ENCODE measurements around the gene TTC16. TPM values are rescaled to one million over a fixed set of nuclear protein-coding genes. Genes with fewer than 3 reads are reported as not detected.
A peak's percentile ranks its signal among the peaks of the same experiment; 100 is the strongest.

TTC16 gene
- total RNA-seq, 1 donor from 2014 or later: not detected

DNA sequence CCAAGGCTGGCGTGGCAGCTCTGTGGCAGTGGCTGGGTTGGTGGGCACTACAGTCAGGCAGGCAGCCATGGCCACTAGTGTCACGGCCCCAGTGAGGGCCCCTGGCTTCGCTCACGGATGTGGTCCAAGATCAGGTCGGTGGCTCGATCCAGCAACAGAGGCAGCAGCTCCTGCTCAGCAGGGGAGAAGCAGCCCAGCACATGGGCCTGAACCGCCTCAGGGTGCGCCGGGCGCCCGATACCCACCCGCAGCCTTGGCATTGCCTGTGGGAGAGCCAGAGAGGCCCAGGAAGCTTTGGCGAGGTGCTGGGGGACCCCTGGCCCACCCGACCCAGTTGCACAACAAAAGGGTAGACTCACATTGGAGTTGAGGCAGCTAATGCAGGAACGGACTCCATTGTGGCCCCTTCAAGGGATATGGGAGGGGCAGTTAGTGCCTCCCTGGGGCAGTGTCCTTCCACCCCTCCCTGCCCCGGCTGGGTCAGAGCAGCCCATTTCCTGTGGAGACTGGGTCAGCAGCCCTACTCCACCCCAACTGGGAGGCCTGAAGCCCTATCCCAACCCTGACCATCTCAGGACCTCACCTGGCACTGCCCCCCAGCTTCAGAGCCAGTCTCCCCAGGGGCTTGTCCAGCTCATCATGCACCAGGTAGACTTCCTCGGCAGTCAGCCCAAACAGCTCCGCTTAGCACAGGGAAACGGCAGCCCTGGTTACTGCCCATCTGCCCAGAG, 1.7 kb upstream of the TTC16 start:
- H3K27ac ChIP-seq: no peak overlapping the region
- no peaks in the 10 kb centered on the region for H3K36me3 ChIP-seq
- peak overlapping the region; percentile 97 for H3K4me2 ChIP-seq
- Mint-ChIP-seq H3K9me3 (no peaks in the 10 kb centered on the region), H3K36me3 (no peaks in the 10 kb centered on the region), H3K4me1 (peaks cover 22% of the 10 kb centered on the region), H3K27ac (no peak overlapping the region), H3K27me3 (ENCODE audit: insufficient read depth, low read depth) (peaks cover 8% of the 10 kb centered on the region), H3K4me3 (peak overlapping the region; percentile 83)
- peaks cover 15% of the 10 kb centered on the region for H3K27me3 ChIP-seq
- H3K79me2 ChIP-seq (ENCODE audit: low read depth): no peaks in the 10 kb centered on the region
- no peak for TF ChIP-seq EZH2phosphoT487 (IDR thresholded peaks at IDR 0.05)
- TF ChIP-seq, protein P1, sequence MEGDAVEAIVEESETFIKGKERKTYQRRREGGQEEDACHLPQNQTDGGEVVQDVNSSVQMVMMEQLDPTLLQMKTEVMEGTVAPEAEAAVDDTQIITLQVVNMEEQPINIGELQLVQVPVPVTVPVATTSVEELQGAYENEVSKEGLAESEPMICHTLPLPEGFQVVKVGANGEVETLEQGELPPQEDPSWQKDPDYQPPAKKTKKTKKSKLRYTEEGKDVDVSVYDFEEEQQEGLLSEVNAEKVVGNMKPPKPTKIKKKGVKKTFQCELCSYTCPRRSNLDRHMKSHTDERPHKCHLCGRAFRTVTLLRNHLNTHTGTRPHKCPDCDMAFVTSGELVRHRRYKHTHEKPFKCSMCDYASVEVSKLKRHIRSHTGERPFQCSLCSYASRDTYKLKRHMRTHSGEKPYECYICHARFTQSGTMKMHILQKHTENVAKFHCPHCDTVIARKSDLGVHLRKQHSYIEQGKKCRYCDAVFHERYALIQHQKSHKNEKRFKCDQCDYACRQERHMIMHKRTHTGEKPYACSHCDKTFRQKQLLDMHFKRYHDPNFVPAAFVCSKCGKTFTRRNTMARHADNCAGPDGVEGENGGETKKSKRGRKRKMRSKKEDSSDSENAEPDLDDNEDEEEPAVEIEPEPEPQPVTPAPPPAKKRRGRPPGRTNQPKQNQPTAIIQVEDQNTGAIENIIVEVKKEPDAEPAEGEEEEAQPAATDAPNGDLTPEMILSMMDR (IDR thresholded peaks at IDR 0.05): no peak
- TF ChIP-seq EZH2 (IDR thresholded peaks at IDR 0.05): no peak
- no peak for DNase-seq (ENCODE audit: low spot score)
- H3F3A ChIP-seq (ENCODE audit: low read depth): no peaks in the 10 kb centered on the region
- no peaks in the 10 kb centered on the region for H3K9me3 ChIP-seq (ENCODE audit: low read depth)
- H3K4me1 ChIP-seq: peaks cover 9% of the 10 kb centered on the region
- no peaks in the 10 kb centered on the region for H4K20me1 ChIP-seq (ENCODE audit: low read depth)
- H3K4me3 ChIP-seq: peak overlapping the region; percentile 64
- H2AFZ ChIP-seq (replicated peaks): no peak overlapping the region
- no peak overlapping the region for H3K9ac ChIP-seq

DNA sequence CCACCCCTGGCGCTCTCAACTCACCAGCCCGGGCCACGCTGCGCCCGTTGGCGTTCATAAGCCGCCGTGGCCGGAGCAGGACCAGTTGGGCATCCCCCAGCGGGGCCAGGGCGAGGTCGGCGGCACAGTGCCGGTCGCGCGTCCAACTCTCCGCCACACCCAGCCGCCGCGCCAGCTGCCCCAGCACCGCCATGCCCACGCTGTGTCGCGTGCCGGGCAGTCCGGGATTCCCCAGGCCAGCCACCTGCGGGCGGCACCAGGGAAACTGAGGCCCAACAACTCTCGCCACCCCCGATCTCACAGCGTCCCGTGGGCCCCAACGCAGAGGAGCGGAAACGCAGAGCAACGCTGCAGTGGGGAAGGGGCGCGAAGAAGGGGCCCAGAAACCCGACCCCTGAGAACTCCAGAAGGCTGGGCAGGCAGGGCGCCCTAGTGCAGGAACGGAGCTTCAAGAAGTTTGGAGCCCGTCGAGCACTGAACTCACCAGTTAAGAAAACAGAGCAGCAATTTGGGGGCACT, 869 bp upstream of the TTC16 start:
- no peaks in the 10 kb centered on the region for H3F3A ChIP-seq (ENCODE audit: low read depth)
- H3K9me3 ChIP-seq (ENCODE audit: low read depth): no peaks in the 10 kb centered on the region
- H3K36me3 Mint-ChIP-seq: no peaks in the 10 kb centered on the region
- no peak overlapping the region for H3K27ac Mint-ChIP-seq
- H3K27me3 ChIP-seq: peaks cover 15% of the 10 kb centered on the region
- H3K9ac ChIP-seq: no peak overlapping the region
- peak; percentile 65 for DNase-seq (ENCODE audit: low spot score)
- no peak overlapping the region for H3K27ac ChIP-seq
- no peaks in the 10 kb centered on the region for H3K9me3 Mint-ChIP-seq
- H4K20me1 ChIP-seq (ENCODE audit: low read depth): no peaks in the 10 kb centered on the region
- peaks cover 22% of the 10 kb centered on the region for H3K4me1 Mint-ChIP-seq
- H2AFZ ChIP-seq (replicated peaks): peak overlapping the region; percentile 58
- H3K27me3 Mint-ChIP-seq (ENCODE audit: insufficient read depth, low read depth): peaks cover 8% of the 10 kb centered on the region
- peak overlapping the region; percentile 64 for H3K4me3 ChIP-seq
- H3K79me2 ChIP-seq (ENCODE audit: low read depth): no peaks in the 10 kb centered on the region
- peak overlapping the region; percentile 97 for H3K4me2 ChIP-seq
- H3K36me3 ChIP-seq: no peaks in the 10 kb centered on the region
- TF ChIP-seq, protein P1 (IDR thresholded peaks at IDR 0.05): no peak
- no peak for TF ChIP-seq EZH2phosphoT487 (IDR thresholded peaks at IDR 0.05)
- H3K4me3 Mint-ChIP-seq: peak overlapping the region; percentile 99
- H3K4me1 ChIP-seq: peaks cover 9% of the 10 kb centered on the region

DNA sequence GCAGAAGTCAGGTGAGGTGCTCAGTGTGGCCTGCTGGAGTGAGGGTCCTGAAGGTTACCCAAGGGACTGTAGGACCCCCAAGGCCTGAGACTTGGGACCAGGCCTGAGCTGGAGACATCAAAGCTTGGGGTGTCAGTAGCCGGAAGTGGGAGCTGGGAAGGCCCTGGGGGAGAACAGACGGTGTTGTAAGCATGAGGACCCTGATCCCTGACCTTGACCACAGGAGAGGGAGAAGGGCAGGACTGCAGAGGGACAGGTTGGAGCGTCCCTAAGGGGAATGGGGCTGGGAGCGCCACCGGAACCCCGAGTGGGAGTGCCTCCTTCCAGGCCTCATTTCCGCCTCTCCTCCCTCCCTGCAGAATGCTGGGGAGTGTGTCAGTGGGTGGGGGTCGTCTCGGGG, 533 bp downstream of the TTC16 start:
- Histone ChIP-seq H3K4me3 (no peak overlapping the region), H3K9me3 (ENCODE audit: low read depth) (no peaks in the 10 kb centered on the region), H3K27me3 (peaks cover 15% of the 10 kb centered on the region), H4K20me1 (ENCODE audit: low read depth) (no peaks in the 10 kb centered on the region), H2AFZ (replicated peaks) (no peak overlapping the region), H3K9ac (no peak overlapping the region), H3K4me1 (peaks cover 9% of the 10 kb centered on the region), H3K79me2 (ENCODE audit: low read depth) (no peaks in the 10 kb centered on the region), H3K4me2 (peak overlapping the region; percentile 97), H3F3A (ENCODE audit: low read depth) (no peaks in the 10 kb centered on the region), H3K27ac (no peak overlapping the region), H3K36me3 (no peaks in the 10 kb centered on the region)
- Mint-ChIP-seq H3K9me3 (no peaks in the 10 kb centered on the region), H3K27me3 (ENCODE audit: insufficient read depth, low read depth) (peaks cover 10% of the 10 kb centered on the region), H3K4me1 (peaks cover 14% of the 10 kb centered on the region), H3K27ac (peak overlapping the region; percentile 59), H3K36me3 (no peaks in the 10 kb centered on the region), H3K4me3 (peak overlapping the region; percentile 99)
- no peak for DNase-seq (ENCODE audit: low spot score)
- TF ChIP-seq EZH2 (IDR thresholded peaks at IDR 0.05) (no peak), EZH2phosphoT487 (IDR thresholded peaks at IDR 0.05) (no peak)

DNA sequence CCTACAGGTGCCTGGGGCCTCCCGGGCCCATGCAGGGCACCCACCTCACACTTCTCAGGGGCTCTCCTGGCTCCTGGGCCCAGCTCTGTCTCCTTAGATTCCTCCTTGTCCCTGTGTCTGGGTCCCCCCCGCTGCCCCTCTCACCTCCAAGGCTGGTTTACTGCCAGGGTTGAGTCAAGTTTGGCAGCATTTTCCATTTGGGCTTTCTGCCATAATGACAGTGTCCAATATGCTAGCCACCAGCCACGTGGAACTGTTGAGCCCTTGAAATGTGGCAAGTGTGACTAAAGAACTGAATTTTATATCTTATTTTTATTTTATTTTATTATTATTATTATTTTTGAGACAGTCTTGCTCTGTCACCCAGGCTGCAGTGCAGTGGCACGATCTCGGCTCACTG, 1.9 kb downstream of the TTC16 start:
- H3K9me3 Mint-ChIP-seq: no peaks in the 10 kb centered on the region
- TF ChIP-seq, protein P1 (IDR thresholded peaks at IDR 0.05): no peak
- TF ChIP-seq EZH2 (IDR thresholded peaks at IDR 0.05) (no peak), EZH2phosphoT487 (IDR thresholded peaks at IDR 0.05) (no peak)
- Histone ChIP-seq H3K79me2 (ENCODE audit: low read depth) (no peaks in the 10 kb centered on the region), H3K27ac (no peak overlapping the region), H3K9ac (no peak overlapping the region), H3K36me3 (no peaks in the 10 kb centered on the region), H3K4me2 (no peak overlapping the region), H2AFZ (replicated peaks) (no peak overlapping the region), H4K20me1 (ENCODE audit: low read depth) (no peaks in the 10 kb centered on the region), H3K4me1 (no peaks in the 10 kb centered on the region), H3K9me3 (ENCODE audit: low read depth) (no peaks in the 10 kb centered on the region), H3K27me3 (peaks cover 15% of the 10 kb centered on the region), H3F3A (ENCODE audit: low read depth) (no peaks in the 10 kb centered on the region), H3K4me3 (no peak overlapping the region)
- peaks cover 11% of the 10 kb centered on the region for H3K4me1 Mint-ChIP-seq
- no peak overlapping the region for H3K27ac Mint-ChIP-seq
- peak overlapping the region; percentile 63 for H3K4me3 Mint-ChIP-seq
- peaks cover 12% of the 10 kb centered on the region for H3K27me3 Mint-ChIP-seq (ENCODE audit: insufficient read depth, low read depth)
- no peaks in the 10 kb centered on the region for H3K36me3 Mint-ChIP-seq
- no peak for DNase-seq (ENCODE audit: low spot score)
